PFSK-1 (cell line): ENCODE results near the gene HACD1.

Source experiments
- FOXP2 ChIP-seq: optimal IDR thresholded peaks from 2 replicates; pipeline ENCODE3; 2011; ENCODE audit warnings: borderline replicate concordance, control low read depth, inconsistent platforms; ENCODE audit not compliant: insufficient read depth; ENCODE audit errors: extremely low read length, extremely low read depth
- POLR2AphosphoS5 ChIP-seq: IDR thresholded peaks from 2 replicates; pipeline ENCODE4 v1.6.1; 2012; ENCODE audit warnings: low read depth, mild to moderate bottlenecking, control low read depth, low read length, moderate library complexity
- REST ChIP-seq, 2 experiments: IDR thresholded peaks; 2 replicates each; pipeline versions ENCODE4 v1.6.1 to v1.8.0; 2011 to 2012; ENCODE audit warnings: low read depth in 2 of 2, low read length in 2 of 2, control low read depth in 1 of 2, inconsistent platforms in 1 of 2, mild to moderate bottlenecking in 1 of 2, moderate library complexity in 1 of 2; ENCODE audit not compliant: insufficient read depth in 1 of 2
- SIN3A ChIP-seq: IDR thresholded peaks from 2 replicates; pipeline ENCODE4 v1.6.1; 2012; ENCODE audit warnings: mild to moderate bottlenecking, low read length, moderate library complexity, borderline replicate concordance; ENCODE audit not compliant: insufficient read depth
- TAF1 ChIP-seq: IDR thresholded peaks from 2 replicates; pipeline ENCODE4 v1.6.1; 2012; ENCODE audit warnings: low read length, control low read depth, borderline replicate concordance; ENCODE audit not compliant: insufficient read depth

DNA sequence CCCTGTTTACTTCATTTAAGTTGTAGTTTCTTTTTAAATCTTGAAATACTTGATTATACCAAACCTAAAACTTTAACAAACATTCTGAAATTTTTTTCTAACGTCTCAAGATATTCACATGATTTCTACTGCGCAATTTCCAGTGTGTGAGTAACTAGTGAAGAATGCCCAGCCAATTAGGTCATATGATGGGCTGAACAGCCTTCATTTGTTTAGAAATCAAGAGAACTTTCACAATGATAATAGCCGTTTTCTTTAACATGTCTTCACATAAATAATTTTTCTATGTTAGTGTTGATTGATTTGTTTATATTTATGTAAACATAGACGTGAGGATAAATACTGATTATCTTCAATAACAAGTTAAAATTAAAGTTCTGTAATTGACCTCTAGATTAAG, 48.6 kb upstream of the HACD1 start:
- TF ChIP-seq REST (IDR thresholded peaks at IDR 0.05; ENCODE audit: insufficient read depth in 1 of 2, low read depth in 2 of 2, low read length in 2 of 2), result no peak
- TF ChIP-seq POLR2AphosphoS5, result no peak
- TF ChIP-seq TAF1, result no peak
- no peak for TF ChIP-seq SIN3A
- TF ChIP-seq FOXP2, result no peak
